ENCODE measurements around the gene NOP10.

Gene NOP10

DNA sequence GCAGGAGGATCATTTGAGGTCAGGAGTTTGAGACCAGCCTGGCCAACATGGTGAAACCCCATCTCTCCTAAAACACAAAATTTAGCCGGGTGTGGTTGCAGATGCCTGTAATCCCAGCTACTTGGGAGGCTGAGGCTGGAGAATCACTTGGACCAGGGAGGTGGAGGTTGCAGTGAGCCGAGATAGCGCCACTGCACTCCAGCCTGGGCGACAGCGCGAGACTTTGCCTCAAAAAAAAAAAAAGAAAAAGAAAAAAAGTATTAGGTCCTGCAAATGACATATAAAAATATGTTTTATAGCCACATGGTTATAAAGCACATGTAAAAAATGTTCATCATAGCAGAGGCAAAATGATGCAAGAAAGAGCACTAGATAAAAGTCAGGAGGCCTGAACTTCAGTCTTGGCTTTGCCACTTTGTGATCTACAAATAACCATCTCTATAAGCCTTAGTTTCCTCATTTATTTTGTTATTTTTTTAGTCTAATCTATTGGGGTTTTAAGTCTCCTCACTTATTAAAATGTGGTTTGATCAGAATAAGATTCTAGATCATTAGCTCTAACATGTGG, 10.3 kb downstream of the NOP10 start:
- DNase-seq (ENCODE audit: low spot score) = no peak

DNA sequence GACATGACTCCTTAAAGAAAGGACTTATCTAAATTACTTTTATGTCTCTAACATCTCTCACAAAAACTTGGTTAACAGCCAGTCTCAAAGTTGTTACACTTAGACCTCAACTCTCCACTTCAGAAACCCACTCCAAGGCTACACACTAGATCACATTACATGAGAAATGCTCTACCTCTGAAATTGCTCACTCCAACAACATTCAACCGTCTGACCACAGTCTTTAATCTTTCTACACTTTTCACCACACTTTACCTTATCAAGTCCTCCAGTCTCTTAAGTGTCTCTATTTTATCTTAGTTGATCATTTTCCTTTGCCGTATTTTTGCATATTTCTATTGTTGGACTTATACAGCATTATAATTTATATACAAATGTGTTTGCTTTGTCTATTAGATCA, 11.1 kb downstream of the NOP10 start:
- DNase-seq (ENCODE audit: low spot score) = no peak

DNA sequence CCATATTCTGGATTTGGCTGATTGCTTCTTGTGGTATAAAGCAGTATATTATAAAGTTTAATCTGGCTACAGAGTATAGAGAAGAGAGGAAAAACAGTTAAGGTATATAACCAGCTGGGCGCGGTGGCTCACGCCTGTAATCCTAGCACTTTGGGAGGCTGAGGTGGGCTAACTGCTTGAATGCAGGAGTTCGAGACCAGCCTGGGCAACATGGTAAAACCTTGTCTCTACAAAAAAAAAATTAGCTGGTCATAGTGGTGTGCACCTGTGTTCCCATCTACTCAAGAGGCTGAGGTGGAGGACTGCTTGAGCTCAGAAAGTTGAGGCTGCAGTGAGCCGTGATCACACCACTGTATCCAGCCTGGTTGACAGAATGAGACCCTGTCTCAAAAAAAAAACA, 12.7 kb downstream of the NOP10 start:
- DNase-seq (ENCODE audit: low spot score) = no peak

DNA sequence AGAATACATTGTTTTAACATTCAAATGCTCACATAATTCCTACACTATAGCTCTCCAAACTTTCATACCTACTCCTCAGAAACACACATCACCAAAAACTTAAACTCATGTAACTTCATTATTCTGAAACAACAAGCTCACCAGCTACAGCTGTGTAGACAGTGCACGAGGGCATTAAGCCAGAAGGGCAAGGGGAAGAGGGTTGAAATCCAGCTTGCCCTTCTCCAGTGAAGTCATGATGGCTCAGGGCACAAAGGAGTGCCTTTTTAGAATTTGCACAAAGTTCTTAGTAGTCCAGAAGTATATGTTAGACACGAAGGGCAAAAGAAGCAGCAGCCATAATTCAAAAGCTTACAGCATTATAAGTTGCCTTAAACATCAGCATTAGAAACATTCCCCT, 13.9 kb downstream of the NOP10 start:
- DNase-seq (ENCODE audit: low spot score) = no peak

DNA sequence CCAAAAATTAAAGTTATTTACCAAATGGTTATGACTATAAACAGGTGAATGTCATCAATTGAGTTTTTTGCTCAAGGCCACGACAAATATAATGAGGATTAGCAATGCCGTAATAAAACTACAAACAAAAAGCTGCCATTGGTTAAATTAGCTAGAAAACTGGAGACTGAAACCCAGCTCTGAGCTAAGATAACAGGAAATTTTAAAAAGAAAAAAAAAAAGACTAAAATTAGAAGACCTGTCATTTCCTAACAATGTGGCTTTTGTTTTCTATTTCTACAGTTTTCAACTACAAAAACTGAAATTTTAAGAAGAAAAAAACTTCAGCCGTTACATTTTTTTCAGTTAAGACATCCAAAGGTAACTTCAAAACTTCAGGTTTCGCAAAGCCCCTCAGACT, 15.0 kb downstream of the NOP10 start:
- DNase-seq (ENCODE audit: low spot score) = no peak

DNA sequence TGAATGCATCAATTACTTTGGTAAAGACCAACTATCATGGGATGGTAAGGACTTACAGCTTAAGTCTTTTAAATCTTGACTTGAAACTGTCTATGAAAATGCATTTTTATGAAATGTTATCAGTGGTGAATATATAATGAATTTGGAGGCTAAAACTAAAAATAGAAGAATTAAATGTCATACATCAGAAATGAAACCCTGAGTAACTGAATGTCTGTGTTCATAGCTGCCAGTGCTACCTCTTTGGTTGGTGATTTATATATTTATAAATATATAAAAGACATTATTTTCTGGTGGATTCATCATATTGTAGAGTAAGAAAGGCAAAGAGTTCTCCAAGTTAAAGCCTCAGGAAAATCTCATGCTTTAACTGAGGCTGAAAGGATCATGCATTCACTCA, 17.6 kb downstream of the NOP10 start:
- DNase-seq (ENCODE audit: low spot score) = no peak

DNA sequence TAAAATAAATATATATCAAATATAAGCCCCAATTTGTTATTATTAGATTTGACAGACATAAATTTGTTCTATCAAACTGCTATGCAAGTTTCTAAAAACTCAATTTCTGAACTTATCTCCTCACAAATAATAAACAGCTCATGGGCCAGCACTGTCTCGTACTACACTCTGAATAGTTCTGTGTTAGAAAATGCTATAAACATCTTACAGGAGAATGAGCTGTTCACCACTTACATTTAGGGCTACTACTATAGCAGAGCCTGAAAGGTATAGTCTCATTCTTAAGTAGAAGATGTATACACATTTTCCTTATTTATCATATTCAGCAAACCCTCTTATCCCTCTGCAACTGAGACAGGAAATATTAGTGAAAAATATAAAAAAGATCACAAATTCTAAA, 18.0 kb downstream of the NOP10 start:
- DNase-seq (ENCODE audit: low spot score) = no peak

DNA sequence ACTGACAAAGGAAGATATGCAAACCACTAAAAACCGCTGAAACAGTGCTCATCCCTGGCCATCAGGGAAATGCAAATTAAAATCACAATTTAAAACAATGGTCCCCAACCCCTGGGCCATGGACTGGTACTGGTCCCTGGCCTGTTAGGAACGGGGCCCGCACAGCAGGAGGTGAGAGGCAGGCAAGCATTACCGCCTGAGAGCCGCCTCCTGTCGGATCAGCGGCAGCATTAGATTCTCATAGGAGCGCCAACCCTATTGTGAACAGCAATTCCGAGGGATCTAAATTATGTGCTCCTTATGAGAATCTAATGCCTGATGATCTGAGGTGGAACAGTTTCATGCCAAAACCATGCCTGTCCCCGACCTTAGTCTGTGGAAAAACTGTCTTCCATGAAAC, 19.7 kb downstream of the NOP10 start:
- no peak for DNase-seq (ENCODE audit: low spot score)

DNA sequence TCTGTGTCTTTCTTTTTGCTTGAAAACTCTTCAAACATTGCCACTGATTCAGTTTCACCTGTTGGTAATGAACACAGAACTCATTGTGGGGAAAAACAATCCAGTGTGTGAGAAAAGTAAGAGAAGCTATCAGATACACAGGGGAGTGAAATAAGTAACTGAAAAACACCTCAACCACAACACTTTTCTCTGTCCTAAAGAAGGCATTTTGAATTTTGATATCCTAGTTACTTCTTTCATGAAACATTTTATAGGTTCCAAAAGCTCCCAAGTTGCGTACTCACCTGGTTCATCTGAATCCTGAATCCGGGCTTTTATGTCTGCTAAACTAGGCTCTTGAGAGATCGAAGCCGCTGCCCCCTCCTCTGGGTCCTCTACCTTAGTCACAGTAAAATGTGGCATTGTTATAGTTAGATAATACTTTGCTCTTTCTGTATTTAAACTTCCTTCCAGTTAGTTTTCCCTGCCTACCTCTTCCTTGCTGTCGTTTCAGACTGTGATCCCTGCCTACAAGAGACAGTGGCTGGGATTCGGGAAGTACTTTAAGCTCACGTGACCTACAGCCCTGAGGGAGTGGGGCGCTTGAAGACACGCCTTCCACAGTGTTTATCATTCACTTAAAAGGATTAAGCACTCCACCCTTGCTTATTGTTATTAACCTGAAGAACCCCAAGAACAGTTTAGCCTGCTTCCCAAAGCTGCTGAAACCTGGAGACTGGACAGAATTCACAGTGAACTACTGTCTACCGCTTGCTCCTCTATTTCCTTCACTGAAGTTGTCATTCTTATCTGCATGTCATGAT, 24.5 kb downstream of the NOP10 start:
- peak; percentile 63 for DNase-seq (ENCODE audit: low spot score)

DNA sequence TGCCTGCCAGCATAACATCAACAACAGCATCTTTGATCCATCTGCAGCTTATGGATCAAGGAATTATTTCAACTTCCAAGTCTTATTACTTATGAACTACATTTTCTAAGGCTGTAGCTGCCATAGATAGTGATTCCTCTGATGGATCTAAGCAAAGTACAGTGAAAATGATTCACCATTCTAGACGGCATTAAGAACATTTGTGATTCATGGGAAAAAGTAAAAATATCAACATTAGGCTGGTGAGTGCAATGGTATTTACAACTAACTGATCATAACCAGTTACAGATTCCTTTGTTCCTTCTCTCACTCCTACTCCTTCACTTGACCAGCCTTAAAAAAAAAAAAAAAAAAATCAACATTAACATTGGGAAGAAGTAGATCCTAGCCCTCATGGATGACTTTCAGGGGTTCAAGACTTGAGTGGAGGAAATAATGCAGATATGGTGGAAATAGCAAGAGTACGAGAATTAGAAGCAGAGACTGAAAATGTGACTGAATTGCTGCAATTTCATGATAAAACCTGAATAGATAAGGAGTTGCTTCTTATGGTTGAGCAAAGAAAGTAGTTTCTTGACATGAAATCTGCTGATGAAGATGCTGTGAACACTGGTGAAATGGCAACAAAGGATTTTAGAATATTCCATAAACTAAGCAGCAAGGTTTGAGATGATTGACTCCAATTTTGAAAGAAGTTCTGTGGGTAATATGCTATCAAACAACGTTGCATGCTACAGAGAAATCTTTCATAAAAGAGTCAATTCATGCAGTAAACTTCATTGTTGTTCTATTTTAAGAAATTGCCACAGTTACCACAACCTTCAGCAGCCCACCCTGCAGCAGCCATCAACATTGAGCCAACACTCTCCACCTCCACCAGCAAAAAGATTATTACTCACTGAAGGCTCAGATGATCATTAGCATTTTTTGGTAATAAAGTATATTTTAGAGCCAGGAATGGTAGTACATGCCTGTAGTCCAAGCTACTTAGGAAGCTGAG, 28.1 kb downstream of the NOP10 start:
- DNase-seq (ENCODE audit: low spot score) = no peak

DNA sequence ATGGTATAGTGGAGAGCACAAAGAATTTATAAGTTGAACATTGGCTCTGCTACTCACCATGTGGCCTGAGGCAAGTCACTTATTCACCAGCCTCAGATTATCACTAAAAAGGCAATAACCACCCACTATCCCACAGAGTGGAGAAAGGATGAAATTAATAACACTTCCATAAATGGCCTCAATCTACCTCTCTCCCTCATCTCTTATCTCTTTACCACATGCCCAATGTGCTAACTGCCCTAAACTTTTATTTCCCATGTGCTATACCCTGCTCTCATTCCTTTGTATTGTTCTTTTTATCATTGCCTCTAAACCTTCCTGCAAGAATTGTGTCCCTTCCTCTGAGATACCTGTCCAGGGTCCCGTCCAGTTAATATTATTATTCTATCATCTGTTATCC, 31.4 kb downstream of the NOP10 start:
- no peak for DNase-seq (ENCODE audit: low spot score)

DNA sequence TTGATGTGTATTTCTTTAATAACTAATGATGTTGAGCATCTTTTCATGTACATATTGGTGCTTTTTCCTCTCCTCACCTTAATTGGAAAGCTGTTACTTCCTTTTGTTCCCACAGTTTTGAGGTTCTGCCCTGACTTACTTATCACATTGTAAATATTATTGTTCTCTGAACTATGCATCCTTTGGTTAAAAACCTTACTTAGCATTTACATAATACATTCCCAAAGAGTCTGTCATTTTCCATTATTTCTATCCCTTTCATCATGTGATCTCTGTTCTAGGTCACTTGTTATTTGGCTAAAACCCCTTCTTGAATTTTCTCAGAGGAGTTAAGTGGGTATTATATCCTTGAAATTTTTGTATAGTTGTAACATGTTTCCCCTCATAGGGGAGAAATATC, 38.3 kb downstream of the NOP10 start:
- DNase-seq (ENCODE audit: low spot score) = no peak

DNA sequence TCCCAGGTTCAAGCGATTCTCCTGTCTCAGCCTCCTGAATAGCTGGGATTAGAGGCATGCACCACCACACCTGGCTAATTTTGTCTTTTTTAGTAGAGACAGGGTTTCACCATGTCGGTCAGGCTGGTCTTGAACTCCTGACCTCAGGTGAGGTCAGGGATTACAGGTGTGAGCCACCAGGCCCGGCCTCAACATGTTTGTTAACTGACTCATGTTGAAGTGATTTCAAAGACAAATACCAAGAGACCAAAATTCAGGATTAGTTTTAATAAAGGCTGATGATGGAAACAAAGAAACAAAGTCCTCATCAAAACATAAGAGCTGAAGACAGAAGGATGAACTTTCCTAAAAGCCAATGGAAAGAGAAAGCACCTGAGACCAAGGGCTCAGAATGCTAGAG, 41.9 kb downstream of the NOP10 start:
- DNase-seq (ENCODE audit: low spot score) = no peak

DNA sequence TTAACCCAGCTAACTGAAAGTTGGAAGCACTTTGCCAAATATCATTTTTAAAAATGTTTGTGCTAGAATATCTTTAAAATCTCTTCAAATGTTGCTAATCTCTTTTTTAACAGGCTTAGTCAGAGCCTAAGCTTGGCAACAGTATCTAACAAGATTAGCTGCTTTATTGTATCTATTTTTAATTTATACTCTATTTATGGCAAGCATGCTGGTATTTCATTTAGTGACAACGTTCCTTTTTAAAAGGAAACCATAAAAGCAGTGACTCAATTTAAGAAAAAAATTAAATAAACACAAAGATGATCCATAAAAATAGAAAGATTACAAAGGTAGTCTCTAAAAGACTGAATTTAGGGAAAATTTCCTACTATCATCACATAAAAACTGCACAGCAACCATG, 45.9 kb downstream of the NOP10 start:
- no peak for DNase-seq (ENCODE audit: low spot score)

DNA sequence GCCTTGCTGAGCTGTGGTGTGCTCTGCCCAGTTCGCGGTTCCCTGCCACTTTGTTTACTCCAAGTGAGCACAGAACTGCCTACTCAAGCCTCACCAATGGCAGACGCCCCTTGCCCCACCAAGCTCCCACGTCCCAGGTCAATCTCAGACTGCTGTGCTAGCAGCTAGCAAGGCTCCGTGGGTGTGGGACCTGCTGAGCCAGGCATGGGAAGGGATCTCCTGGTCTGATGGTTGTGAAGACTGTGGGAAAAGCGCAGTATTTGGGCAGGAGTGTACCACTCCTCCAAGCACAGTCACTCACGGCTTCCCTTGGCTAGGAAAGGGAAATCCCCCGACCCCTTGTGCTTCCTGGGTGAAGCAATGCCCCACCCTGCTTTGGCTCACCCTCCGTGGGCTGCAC, 50.3 kb downstream of the NOP10 start:
- no peak for DNase-seq (ENCODE audit: low spot score)

All from Ammon's horn (tissue), 1 donor.